PC-3 (cell line): ENCODE data around the gene MYOC.

ENCODE experiments used
- EZH2 ChIP-seq: fragments of 300-600 bp; sonication (generic); IDR thresholded peaks from one replicate; pipeline ENCODE4 v1.6.1; 2017; ENCODE audit warnings: antibody characterized with exemption, mild to moderate bottlenecking, low read length; ENCODE audit not compliant: unreplicated experiment
- EZH2phosphoT487 ChIP-seq: fragments of 300-600 bp; sonication (generic); IDR thresholded peaks from 2 replicates; pipeline ENCODE4 v1.6.1; 2018; ENCODE audit warnings: mild to moderate bottlenecking, antibody characterized with exemption, low read length, borderline replicate concordance
- TF ChIP-seq, protein P1 (sequence below): fragments of 300-600 bp; sonication (generic); conservative IDR thresholded peaks from 2 replicates; pipeline ENCODE4 v1.5.1; 2017; ENCODE audit warnings: antibody characterized with exemption, low read depth, mild to moderate bottlenecking, low read length

- TF ChIP-seq EZH2 (no peak), EZH2phosphoT487 (no peak)
- TF ChIP-seq, protein P1, sequence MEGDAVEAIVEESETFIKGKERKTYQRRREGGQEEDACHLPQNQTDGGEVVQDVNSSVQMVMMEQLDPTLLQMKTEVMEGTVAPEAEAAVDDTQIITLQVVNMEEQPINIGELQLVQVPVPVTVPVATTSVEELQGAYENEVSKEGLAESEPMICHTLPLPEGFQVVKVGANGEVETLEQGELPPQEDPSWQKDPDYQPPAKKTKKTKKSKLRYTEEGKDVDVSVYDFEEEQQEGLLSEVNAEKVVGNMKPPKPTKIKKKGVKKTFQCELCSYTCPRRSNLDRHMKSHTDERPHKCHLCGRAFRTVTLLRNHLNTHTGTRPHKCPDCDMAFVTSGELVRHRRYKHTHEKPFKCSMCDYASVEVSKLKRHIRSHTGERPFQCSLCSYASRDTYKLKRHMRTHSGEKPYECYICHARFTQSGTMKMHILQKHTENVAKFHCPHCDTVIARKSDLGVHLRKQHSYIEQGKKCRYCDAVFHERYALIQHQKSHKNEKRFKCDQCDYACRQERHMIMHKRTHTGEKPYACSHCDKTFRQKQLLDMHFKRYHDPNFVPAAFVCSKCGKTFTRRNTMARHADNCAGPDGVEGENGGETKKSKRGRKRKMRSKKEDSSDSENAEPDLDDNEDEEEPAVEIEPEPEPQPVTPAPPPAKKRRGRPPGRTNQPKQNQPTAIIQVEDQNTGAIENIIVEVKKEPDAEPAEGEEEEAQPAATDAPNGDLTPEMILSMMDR = peak; percentile 28; the same call in 1 of the 2 replicates
Observed at GRCh38 chr1:171655746-171656116, 3.2 kb upstream of the MYOC start.
